Measurements from ENCODE around the gene PTGES2. TPM values are rescaled to one million over a fixed set of nuclear protein-coding genes. Genes with fewer than 3 reads are reported as not detected.

Gene PTGES2
- total and polyA plus RNA-seq, 9 of the 15 experiments (the other 6 are each of a cell fraction or from before 2014, with no cell fraction given) = 2.4 to 196 (median 90.1) TPM

DNA sequence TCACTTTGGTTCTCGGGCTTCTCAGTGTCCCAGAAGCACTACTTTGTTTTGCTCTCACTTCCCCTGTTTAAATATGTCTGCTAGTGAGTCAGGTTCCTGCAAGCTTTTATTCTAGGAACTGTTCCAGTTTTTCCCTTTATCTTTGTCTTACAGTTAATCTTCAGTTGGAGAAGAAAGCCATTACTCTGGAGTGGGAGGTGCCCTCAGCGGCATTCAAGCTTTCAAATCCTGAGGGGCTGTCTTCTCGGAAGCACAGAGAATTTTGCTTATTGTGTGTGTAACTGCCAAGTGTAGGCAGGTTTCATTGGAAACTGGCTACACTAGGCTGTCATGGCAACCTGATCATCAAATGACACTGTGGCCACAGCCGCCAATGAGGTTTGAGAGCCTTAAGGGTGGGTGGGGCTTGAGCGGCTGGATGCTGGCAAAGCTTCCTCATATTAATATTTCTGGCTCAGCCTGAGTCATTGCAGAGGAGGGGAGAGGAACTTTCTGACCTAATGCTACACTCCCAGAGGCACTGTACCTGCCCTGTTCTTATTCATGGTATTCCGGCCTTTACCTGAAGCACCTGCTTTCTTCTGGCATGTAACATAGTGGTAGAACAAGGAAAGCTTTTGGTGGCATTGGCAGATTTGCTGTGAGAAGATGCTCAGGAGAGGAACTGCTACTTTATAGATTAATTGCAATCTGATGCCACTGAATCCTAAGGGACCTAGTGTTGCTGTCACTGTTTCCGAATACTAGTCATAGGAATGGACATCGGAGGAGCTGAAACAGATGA, 33.2 kb downstream of the PTGES2 start (continued):
- no peak for TF ChIP-seq SRSF9 (IDR thresholded peaks at IDR 0.05; ENCODE audit: borderline replicate concordance, low read depth, low read length)
- no peak for TF ChIP-seq NELFE (IDR thresholded peaks at IDR 0.05; ENCODE audit: insufficient read depth, insufficient read length)
- no peak for TF ChIP-seq THRAP3 (IDR thresholded peaks at IDR 0.05; ENCODE audit: borderline replicate concordance)
- peak in 1 of 2 experiments; percentile 73; a peak in 1 of 4 replicates for TF ChIP-seq HDAC1 (IDR thresholded peaks at IDR 0.05)
- TF ChIP-seq ZNF197 (CRISPR knock-in tag; IDR thresholded peaks at IDR 0.05; ENCODE audit: low read depth) = no peak
- no peak for TF ChIP-seq HOXB6 (CRISPR knock-in tag; IDR thresholded peaks at IDR 0.05; ENCODE audit: borderline replicate concordance)
- no peak for TF ChIP-seq SMARCB1 (IDR thresholded peaks at IDR 0.05; ENCODE audit: insufficient read length, low read depth)
- TF ChIP-seq YY1 (IDR thresholded peaks at IDR 0.05; ENCODE audit: borderline replicate concordance in 1 of 3, control insufficient read depth in 1 of 3, extremely low read depth in 1 of 3, insufficient read depth in 3 of 3, insufficient read length in 1 of 3, insufficient replicate concordance in 2 of 3, low read depth in 1 of 3, low read length in 2 of 3) = peak in 1 of 3 experiments; percentile 63
- TF ChIP-seq MAFK (IDR thresholded peaks at IDR 0.05; ENCODE audit: low read length) = no peak; the same call in 1 of the 2 replicates
- no peak for TF ChIP-seq MCM2 (IDR thresholded peaks at IDR 0.05; ENCODE audit: low read depth)
- TF ChIP-seq, protein P1, sequence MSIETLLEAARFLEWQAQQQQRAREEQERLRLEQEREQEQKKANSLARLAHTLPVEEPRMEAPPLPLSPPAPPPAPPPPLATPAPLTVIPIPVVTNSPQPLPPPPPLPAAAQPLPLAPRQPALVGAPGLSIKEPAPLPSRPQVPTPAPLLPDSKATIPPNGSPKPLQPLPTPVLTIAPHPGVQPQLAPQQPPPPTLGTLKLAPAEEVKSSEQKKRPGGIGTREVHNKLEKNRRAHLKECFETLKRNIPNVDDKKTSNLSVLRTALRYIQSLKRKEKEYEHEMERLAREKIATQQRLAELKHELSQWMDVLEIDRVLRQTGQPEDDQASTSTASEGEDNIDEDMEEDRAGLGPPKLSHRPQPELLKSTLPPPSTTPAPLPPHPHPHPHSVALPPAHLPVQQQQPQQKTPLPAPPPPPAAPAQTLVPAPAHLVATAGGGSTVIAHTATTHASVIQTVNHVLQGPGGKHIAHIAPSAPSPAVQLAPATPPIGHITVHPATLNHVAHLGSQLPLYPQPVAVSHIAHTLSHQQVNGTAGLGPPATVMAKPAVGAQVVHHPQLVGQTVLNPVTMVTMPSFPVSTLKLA (conservative IDR thresholded peaks at IDR 0.05) = no peak
- TF ChIP-seq POLR2G (IDR thresholded peaks at IDR 0.05; ENCODE audit: low read depth, low read length) = no peak
- peak; percentile 94 for TF ChIP-seq BMI1 (IDR thresholded peaks at IDR 0.05; ENCODE audit: low read length)
- no peak for TF ChIP-seq HMG20B (CRISPR knock-in tag; IDR thresholded peaks at IDR 0.05)
- TF ChIP-seq ARNT (IDR thresholded peaks at IDR 0.05) = peak in 1 of 2 experiments; percentile 60; a peak in 1 of 4 replicates
- TF ChIP-seq NCOA1 (IDR thresholded peaks at IDR 0.05; ENCODE audit: low read depth) = peak; percentile 61; the same call in 1 of the 2 replicates
- TF ChIP-seq DPF2 (IDR thresholded peaks at IDR 0.05) = peak; percentile 90
- TF ChIP-seq ASH1L (IDR thresholded peaks at IDR 0.05; ENCODE audit: borderline replicate concordance, low read depth, partially characterized antibody) = peak; percentile 19
- TF ChIP-seq ZNF311 (CRISPR knock-in tag; IDR thresholded peaks at IDR 0.05) = no peak
- TF ChIP-seq ZNF589 (CRISPR knock-in tag; IDR thresholded peaks at IDR 0.05; ENCODE audit: low read depth) = peak; percentile 76; the same call in 1 of the 2 replicates
- no peak for TF ChIP-seq ZNF184 (CRISPR knock-in tag; IDR thresholded peaks at IDR 0.05)
- TF ChIP-seq HDAC6 (IDR thresholded peaks at IDR 0.05; ENCODE audit: low read depth, low read length) = no peak
- TF ChIP-seq POLR2H (tag; IDR thresholded peaks at IDR 0.05; ENCODE audit: low read depth) = no peak
- TF ChIP-seq, protein P2, sequence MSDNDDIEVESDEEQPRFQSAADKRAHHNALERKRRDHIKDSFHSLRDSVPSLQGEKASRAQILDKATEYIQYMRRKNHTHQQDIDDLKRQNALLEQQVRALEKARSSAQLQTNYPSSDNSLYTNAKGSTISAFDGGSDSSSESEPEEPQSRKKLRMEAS (CRISPR knock-in tag; IDR thresholded peaks at IDR 0.05) = 0 out of 2 replicates have a peak, but pooled peaks have one; percentile 7
- TF ChIP-seq RNF2 (IDR thresholded peaks at IDR 0.05) = peak; percentile 60; the same call in 1 of the 2 replicates
- TF ChIP-seq SOX6 (IDR thresholded peaks at IDR 0.05) = peak; percentile 84
- TF ChIP-seq, protein P3, sequence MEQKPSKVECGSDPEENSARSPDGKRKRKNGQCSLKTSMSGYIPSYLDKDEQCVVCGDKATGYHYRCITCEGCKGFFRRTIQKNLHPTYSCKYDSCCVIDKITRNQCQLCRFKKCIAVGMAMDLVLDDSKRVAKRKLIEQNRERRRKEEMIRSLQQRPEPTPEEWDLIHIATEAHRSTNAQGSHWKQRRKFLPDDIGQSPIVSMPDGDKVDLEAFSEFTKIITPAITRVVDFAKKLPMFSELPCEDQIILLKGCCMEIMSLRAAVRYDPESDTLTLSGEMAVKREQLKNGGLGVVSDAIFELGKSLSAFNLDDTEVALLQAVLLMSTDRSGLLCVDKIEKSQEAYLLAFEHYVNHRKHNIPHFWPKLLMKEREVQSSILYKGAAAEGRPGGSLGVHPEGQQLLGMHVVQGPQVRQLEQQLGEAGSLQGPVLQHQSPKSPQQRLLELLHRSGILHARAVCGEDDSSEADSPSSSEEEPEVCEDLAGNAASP (IDR thresholded peaks at IDR 0.05) = no peak
